Renal cortex interstitium (tissue), 11 donors: ENCODE measurements around the gene LRRC37A2. TPM values are rescaled to one million over a fixed set of nuclear protein-coding genes. Genes with fewer than 3 reads are reported as not detected.
"Not testable (repeated sequence)": the region's sequence is repeated elsewhere in the genome, so short reads cannot be mapped to it uniquely, and the experiment has no call there.

Source experiments
- DNase-seq, 11 donors: peaks; one replicate each; pipeline ENCODE4 v3.0.0-alpha.2; 2013; ENCODE audit warnings: low read depth in 9 of 11, low spot score in 4 of 11; ENCODE audit errors: extremely low read depth in 1 of 11
- polyA plus RNA-seq, 3 donors: library from polyadenylated mRNA; unstranded; fragments of 120-200 nt; gene quantifications; one replicate each; pipeline ENCODE4 v1.2.1, GENCODE V29; 2013; ENCODE audit not compliant: insufficient read length in 3 of 3

Gene LRRC37A2
- polyA plus RNA-seq, 3 donors: 37.2 to 62.8 (median 42.5) TPM

- not testable (repeated sequence) for DNase-seq
Measured at GRCh38 chr17:46580082-46580481, 67.8 kb downstream of the LRRC37A2 start.

GRCh38 chr17:46585444-46585843, 73.2 kb downstream of the LRRC37A2 start:
- DNase-seq: not testable (repeated sequence)

DNA sequence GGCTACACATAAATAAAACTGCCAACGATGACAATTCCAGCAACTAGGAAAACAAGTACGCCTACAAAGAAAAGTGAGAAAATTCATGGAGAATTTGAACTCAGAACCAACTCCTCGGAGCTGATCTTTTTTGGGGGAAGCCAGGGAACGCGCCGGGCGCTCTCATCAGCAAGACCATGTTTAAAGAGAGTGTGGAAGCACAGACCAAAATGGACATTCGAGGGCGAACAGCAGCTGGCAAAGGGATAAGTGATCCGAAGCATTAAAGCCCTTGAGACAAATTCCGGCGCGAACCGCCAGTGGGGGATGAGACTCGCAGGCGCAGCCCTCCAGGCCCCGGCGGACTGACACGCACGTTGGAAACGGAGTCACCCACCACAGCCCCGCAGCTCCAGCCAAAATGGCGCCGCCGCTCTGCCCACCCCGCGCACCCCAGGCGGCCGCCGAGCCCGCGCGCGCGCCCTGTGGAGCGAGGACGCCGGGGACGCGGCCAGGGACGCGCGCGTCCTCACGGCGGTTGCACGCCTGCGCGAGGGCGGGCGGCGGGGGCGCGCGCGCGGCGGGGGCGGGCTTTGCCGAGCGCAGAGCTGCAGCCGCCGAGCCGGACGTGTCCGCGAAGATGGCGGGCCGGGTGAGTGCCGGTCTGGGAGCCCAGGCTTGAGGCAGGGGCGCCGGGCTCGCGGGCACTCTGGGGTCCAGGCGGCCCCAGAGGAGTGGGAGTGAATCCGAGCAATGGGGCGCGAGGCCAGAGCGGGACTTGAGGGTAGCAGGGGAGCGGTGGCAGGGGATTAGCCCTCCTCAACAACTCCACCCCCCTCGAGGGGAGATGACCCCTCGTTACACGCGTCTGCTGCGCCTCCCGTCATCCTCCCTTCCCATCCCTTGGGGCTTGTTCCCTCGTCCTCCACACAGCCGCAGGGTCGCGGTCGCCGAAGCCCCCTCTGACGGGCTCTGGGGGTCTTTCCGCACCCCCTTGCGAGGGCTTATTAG, 78.2 kb downstream of the LRRC37A2 start, which contains the start of gene NSF:
Gene NSF, plus strand, starts transcription at position 513 of the 990 bp plus-strand sequence. Its CDS starts 107 bp downstream, at position 620.
- DNase-seq: not testable (repeated sequence)

- DNase-seq: not testable (repeated sequence)
Measured at GRCh38 chr17:46591332-46591731, 79.1 kb downstream of the LRRC37A2 start.

DNA sequence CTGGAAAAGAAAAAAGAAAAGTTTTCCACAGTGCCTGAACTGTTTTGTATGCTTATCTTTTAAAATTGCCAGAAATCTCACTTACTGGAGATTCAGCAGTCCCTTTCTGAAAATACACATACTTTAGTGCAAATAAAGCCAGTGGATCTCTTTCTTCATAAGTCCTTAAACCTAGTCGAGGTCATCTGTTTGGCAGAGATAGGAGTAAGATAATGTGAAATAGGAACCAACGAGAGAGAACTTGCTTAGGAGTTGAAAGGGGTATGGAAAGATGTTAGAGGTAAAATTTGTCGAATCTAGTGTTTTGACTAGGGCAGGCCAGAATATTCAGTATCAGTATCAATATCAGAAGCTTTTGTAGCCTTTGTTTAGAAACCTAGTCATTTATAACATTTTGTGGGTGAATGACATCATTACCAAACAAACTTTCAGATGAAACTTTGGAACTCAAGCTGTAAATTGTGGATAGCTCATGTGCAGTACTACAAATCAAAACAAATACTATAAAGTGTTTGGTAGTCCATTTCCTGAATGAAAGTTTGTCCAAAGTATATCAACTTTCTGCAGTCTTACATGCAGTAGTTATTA, 86.2 kb downstream of the LRRC37A2 start:
- DNase-seq: not testable (repeated sequence)

GRCh38 chr17:46600767-46601166, 88.5 kb downstream of the LRRC37A2 start:
- not testable (repeated sequence) for DNase-seq

GRCh38 chr17:46603125-46603524, 90.9 kb downstream of the LRRC37A2 start:
- not testable (repeated sequence) for DNase-seq

Other genes starting within 250 kb of the LRRC37A2 start
- gene LRRC37A, start 217.3 kb upstream of the LRRC37A2 start, polyA plus RNA-seq: 1 to 10 TPM; 5.1 to 8.7 (median 6.3) TPM
- gene ARL17B, start 150.7 kb upstream of the LRRC37A2 start, polyA plus RNA-seq: 10 to 100 TPM; 10.0 to 25.0 (median 16.3) TPM
- 10 to 100 TPM; 23.8 to 60.0 (median 26.4) TPM for gene ARL17A, start 67.2 kb downstream of the LRRC37A2 start, polyA plus RNA-seq
- gene NSF, start 78.2 kb downstream of the LRRC37A2 start, polyA plus RNA-seq: 10 to 100 TPM; 33.1 to 35.4 (median 33.2) TPM